Measurements from ENCODE around the gene WNT5A. TPM values are rescaled to one million over a fixed set of nuclear protein-coding genes. Genes with fewer than 3 reads are reported as not detected.

The WNT5A gene
- polyA plus RNA-seq, 1 donor (not counting 4 experiments of a cell fraction or from before 2014, with no cell fraction given): 9.4 TPM

DNA sequence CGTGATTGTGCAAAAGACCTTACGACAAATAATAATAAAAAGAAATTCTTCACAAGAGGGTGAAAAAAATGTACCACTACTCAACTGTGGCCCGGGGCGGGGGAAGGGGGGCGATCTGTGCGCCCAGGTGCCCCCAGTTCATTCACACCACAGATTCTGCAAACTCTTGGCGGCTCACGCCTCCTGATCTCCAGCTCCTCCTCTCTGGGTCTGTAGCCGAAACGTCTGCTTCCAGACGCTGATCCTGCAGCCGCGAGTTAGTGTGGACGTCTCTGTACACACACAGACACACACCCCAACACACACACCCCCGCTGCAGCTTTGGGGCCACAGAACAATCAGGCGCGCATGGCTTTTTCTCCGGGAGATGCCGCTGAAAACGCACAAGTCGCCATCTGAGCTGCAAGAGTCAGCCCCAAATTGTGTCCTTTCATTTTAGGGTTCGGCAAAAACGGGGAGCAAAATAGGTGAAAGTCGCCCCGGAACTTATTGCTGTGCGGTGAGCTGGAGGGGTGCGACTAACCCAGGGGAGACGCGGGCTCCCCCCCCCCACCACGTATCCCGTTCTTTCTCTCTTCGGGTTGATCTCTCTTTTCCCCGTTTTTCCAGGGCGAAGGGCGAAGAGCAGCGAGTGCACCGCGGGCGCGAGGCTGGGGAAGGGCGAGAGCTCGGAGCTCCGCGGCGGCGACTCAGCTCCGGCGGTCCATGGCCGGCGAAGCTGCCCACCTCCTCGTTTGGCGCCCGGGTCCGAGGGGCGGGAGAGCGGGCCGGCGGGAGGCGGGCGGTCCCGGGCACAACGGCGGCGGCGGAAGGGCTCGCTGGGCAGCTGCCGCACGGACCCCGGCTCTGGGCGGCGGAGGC lies 505 bp upstream of the WNT5A start:
- no peaks in the 10 kb centered on the region for H4K20me1 ChIP-seq (ENCODE audit: control insufficient read depth, extremely low read depth, insufficient read depth, low read length)
- no peaks in the 10 kb centered on the region for H3K36me3 ChIP-seq (ENCODE audit: control insufficient read depth in 2 of 2, extremely low read depth in 1 of 2, insufficient read depth in 2 of 2, low read length in 2 of 2)
- TF ChIP-seq EZH2 (IDR thresholded peaks at IDR 0.05; ENCODE audit: low read length): no peak
- TF ChIP-seq, protein P1, sequence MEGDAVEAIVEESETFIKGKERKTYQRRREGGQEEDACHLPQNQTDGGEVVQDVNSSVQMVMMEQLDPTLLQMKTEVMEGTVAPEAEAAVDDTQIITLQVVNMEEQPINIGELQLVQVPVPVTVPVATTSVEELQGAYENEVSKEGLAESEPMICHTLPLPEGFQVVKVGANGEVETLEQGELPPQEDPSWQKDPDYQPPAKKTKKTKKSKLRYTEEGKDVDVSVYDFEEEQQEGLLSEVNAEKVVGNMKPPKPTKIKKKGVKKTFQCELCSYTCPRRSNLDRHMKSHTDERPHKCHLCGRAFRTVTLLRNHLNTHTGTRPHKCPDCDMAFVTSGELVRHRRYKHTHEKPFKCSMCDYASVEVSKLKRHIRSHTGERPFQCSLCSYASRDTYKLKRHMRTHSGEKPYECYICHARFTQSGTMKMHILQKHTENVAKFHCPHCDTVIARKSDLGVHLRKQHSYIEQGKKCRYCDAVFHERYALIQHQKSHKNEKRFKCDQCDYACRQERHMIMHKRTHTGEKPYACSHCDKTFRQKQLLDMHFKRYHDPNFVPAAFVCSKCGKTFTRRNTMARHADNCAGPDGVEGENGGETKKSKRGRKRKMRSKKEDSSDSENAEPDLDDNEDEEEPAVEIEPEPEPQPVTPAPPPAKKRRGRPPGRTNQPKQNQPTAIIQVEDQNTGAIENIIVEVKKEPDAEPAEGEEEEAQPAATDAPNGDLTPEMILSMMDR (optimal IDR thresholded peaks at IDR 0.05 in 1 of 3, IDR thresholded peaks at IDR 0.05 in 1 of 3, conservative IDR thresholded peaks at IDR 0.05 in 1 of 3; ENCODE audit: extremely low read depth in 1 of 3, insufficient read depth in 2 of 3, low read length in 3 of 3): no peak
- peaks cover 50% of the 10 kb centered on the region for H3K4me1 ChIP-seq (ENCODE audit: control insufficient read depth, extremely low read depth, insufficient read depth, low read length)
- H3K4me3 ChIP-seq (ENCODE audit: control insufficient read depth in 2 of 3, extremely low read depth in 1 of 3, insufficient read depth in 2 of 3, low read depth in 1 of 3, low read length in 3 of 3): peak overlapping the region; percentile 48 to 89 (median 87)
- no peaks in the 10 kb centered on the region for H3K9me3 ChIP-seq (ENCODE audit: control insufficient read depth, low read depth, low read length)
- peak overlapping the region; percentile 78 for H2AFZ ChIP-seq (ENCODE audit: control insufficient read depth, low read length)
- no peaks in the 10 kb centered on the region for H3K27me3 ChIP-seq (ENCODE audit: control insufficient read depth, extremely low read depth, insufficient read depth, low read length)
- H3K79me2 ChIP-seq (ENCODE audit: control insufficient read depth, insufficient read depth, low read length): peaks cover 50% of the 10 kb centered on the region
- peak overlapping the region; percentile 85 for H3K4me2 ChIP-seq (ENCODE audit: control insufficient read depth, extremely low read depth, insufficient read depth, low read depth, low read length)
- peak overlapping the region; percentile 81 for H3K9ac ChIP-seq (ENCODE audit: control insufficient read depth, extremely low read depth, insufficient read depth, low read length)
- no peak for DNase-seq (ENCODE audit: low read depth, low spot score)
- FAIRE-seq: peak; percentile 48
- H3K9me1 ChIP-seq (ENCODE audit: control insufficient read depth, extremely low read depth, insufficient read depth, low read length): peaks cover 2% of the 10 kb centered on the region
- dilution Hi-C loops (cut with MboI; ENCODE audit: extremely low pct_ligation_motif_present, low sequenced_read_pairs): loop anchor here (25.0 kb wide), 2 partner anchors 250 to 400 kb away; no protein-coding TSS in a partner anchor
- H3K27ac ChIP-seq (ENCODE audit: control insufficient read depth, insufficient read depth, low read length): peak overlapping the region; percentile 56

- H3K79me2 ChIP-seq (ENCODE audit: control insufficient read depth, insufficient read depth, low read length): peaks cover 59% of the 10 kb centered on the region
These were observed 827 bp downstream of the WNT5A start for GRCh38 chr3:55486101-55486856.

More at GRCh38 chr3:55486101-55486856, 827 bp downstream of the WNT5A start:
- Histone ChIP-seq H3K9ac (ENCODE audit: control insufficient read depth, extremely low read depth, insufficient read depth, low read length) (peak overlapping the region; percentile 81), H3K27me3 (ENCODE audit: control insufficient read depth, extremely low read depth, insufficient read depth, low read length) (no peaks in the 10 kb centered on the region), H3K4me2 (ENCODE audit: control insufficient read depth, extremely low read depth, insufficient read depth, low read depth, low read length) (peak overlapping the region; percentile 85), H4K20me1 (ENCODE audit: control insufficient read depth, extremely low read depth, insufficient read depth, low read length) (no peaks in the 10 kb centered on the region), H3K9me3 (ENCODE audit: control insufficient read depth, low read depth, low read length) (no peaks in the 10 kb centered on the region), H3K4me3 (ENCODE audit: control insufficient read depth in 2 of 3, extremely low read depth in 1 of 3, insufficient read depth in 2 of 3, low read depth in 1 of 3, low read length in 3 of 3) (peak overlapping the region; percentile 48 to 89 (median 87)), H3K36me3 (ENCODE audit: control insufficient read depth in 2 of 2, extremely low read depth in 1 of 2, insufficient read depth in 2 of 2, low read length in 2 of 2) (no peaks in the 10 kb centered on the region), H3K27ac (ENCODE audit: control insufficient read depth, insufficient read depth, low read length) (peak overlapping the region; percentile 56), H3K4me1 (ENCODE audit: control insufficient read depth, extremely low read depth, insufficient read depth, low read length) (peaks cover 48% of the 10 kb centered on the region), H3K9me1 (ENCODE audit: control insufficient read depth, extremely low read depth, insufficient read depth, low read length) (peaks cover 2% of the 10 kb centered on the region), H2AFZ (ENCODE audit: control insufficient read depth, low read length) (peak overlapping the region; percentile 78)
- DNase-seq (ENCODE audit: low read depth, low spot score) (no peak), FAIRE-seq (peak; percentile 73)
- dilution Hi-C loops (cut with MboI; ENCODE audit: extremely low pct_ligation_motif_present, low sequenced_read_pairs): loop anchor here (25.0 kb wide), 2 partner anchors 251 to 401 kb away; no protein-coding TSS in a partner anchor
- TF ChIP-seq, protein P1 (optimal IDR thresholded peaks at IDR 0.05 in 1 of 3, IDR thresholded peaks at IDR 0.05 in 1 of 3, conservative IDR thresholded peaks at IDR 0.05 in 1 of 3; ENCODE audit: extremely low read depth in 1 of 3, insufficient read depth in 2 of 3, low read length in 3 of 3): no peak
- TF ChIP-seq EZH2 (IDR thresholded peaks at IDR 0.05; ENCODE audit: low read length): no peak
